ENCODE measurements around the gene GTF2A1.

GRCh38 chr14:81153187-81153586 is 67.6 kb downstream of the GTF2A1 start:
- TF ChIP-seq CTCF (IDR thresholded peaks at IDR 0.05): no peak
- TF ChIP-seq POLR2AphosphoS5 (IDR thresholded peaks at IDR 0.05; ENCODE audit: low read depth, low read length): no peak
- no peak for TF ChIP-seq SIN3A (IDR thresholded peaks at IDR 0.05; ENCODE audit: borderline replicate concordance, insufficient read depth, low read depth, low read length)

All from Panc1 (cell line).